ENCODE data around the gene PARVB.

Gene PARVB

GRCh38 chr22:44084044-44084772, 60.1 kb downstream of the PARVB start:
- no peak overlapping the region for H3K4me3 Mint-ChIP-seq
- peaks cover 34% of the 10 kb centered on the region for H3K4me1 Mint-ChIP-seq
- peaks cover 5% of the 10 kb centered on the region for H3K27me3 Mint-ChIP-seq (ENCODE audit: low read depth, poor library complexity)
- H3K36me3 Mint-ChIP-seq (ENCODE audit: low read depth): peaks cover 10% of the 10 kb centered on the region
- no peak overlapping the region for H3K27ac Mint-ChIP-seq
- TF ChIP-seq, protein P1, sequence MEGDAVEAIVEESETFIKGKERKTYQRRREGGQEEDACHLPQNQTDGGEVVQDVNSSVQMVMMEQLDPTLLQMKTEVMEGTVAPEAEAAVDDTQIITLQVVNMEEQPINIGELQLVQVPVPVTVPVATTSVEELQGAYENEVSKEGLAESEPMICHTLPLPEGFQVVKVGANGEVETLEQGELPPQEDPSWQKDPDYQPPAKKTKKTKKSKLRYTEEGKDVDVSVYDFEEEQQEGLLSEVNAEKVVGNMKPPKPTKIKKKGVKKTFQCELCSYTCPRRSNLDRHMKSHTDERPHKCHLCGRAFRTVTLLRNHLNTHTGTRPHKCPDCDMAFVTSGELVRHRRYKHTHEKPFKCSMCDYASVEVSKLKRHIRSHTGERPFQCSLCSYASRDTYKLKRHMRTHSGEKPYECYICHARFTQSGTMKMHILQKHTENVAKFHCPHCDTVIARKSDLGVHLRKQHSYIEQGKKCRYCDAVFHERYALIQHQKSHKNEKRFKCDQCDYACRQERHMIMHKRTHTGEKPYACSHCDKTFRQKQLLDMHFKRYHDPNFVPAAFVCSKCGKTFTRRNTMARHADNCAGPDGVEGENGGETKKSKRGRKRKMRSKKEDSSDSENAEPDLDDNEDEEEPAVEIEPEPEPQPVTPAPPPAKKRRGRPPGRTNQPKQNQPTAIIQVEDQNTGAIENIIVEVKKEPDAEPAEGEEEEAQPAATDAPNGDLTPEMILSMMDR (IDR thresholded peaks at IDR 0.05): no peak
- peaks cover 15% of the 10 kb centered on the region for H3K9me3 Mint-ChIP-seq
- no peak for DNase-seq

DNA sequence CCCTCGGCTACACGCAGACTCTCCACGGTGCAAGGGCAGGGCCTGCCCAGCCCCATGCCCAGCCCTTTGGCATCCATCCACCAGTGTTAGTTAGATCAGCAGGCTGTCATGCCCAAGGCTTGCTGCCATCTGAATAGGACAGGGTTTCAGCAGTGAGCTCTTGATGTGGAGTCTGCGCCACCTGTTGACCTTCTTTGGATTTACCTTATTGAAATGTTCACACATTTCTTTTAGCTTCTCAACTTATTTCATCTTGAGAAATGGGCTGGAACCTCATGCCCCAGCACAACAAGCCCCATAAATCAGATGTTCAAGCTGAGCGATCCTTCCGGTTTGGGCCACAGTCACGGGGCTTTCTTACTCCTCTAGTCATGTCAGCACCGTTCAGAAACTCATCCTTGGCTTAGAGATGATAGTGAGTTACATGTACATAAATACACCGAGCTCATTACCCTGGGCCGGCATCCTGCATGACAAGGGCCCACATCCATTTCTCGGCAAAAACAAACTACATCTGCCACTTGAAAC, 61.7 kb downstream of the PARVB start:
- Mint-ChIP-seq H3K27me3 (ENCODE audit: low read depth, poor library complexity) (peaks cover 8% of the 10 kb centered on the region), H3K4me1 (peaks cover 38% of the 10 kb centered on the region)

DNA sequence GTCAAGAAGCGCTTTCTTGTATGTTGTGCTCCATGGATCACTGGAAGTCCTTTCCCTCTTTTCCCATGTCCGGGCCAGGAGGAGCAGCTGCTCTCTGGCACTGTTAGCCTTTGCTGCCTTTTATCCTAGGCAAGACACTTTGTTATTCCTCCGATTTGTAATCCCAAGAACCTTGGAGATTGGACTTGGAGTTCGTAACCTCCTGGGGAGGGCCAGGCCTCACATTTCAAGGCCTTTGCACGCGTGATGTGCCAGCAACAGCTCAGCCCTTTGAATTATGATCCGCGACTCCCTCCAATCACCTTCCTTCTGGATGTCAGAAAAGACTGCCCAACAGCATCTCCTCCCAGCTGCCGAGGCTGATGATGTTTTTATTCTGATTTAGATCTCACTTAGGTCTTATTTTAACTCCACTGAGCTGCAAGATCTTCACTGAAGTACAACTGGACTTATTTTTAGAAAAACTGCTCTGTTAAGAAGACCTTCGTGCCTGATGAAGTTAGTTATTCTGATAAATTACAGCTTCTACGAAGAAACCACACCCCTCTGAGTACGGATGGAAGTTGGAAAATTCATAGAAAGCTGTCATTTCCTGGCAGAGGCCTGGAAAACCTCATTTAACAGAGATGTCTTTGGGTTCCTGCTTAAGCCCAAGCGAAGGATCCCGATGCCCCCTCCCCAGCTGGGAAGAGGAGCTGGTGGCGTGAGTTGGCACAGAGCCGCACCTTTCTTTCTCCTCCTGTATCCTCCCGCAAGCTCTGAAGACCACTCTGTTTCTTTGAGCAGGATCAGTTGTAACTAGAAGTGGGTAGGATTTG, 62.4 kb downstream of the PARVB start:
- Mint-ChIP-seq H3K27me3 (ENCODE audit: low read depth, poor library complexity) (peaks cover 10% of the 10 kb centered on the region), H3K36me3 (ENCODE audit: low read depth) (peaks cover 10% of the 10 kb centered on the region), H3K9me3 (peaks cover 15% of the 10 kb centered on the region), H3K4me3 (peak overlapping the region; percentile 39), H3K4me1 (peaks cover 45% of the 10 kb centered on the region), H3K27ac (peak overlapping the region; percentile 75)
- TF ChIP-seq, protein P1 (IDR thresholded peaks at IDR 0.05): no peak
- peak; percentile 41 for DNase-seq

More for the DNA sequence above, 61.7 kb downstream of the PARVB start:
- Mint-ChIP-seq H3K36me3 (ENCODE audit: low read depth) (peaks cover 10% of the 10 kb centered on the region), H3K9me3 (peaks cover 15% of the 10 kb centered on the region), H3K27ac (peak overlapping the region; percentile 75), H3K4me3 (peak overlapping the region; percentile 41)
- TF ChIP-seq, protein P1 (IDR thresholded peaks at IDR 0.05): peak; percentile 31
- peak; percentile 24 for DNase-seq

- Mint-ChIP-seq H3K27ac (no peak overlapping the region), H3K36me3 (ENCODE audit: low read depth) (peaks cover 10% of the 10 kb centered on the region), H3K4me1 (peaks cover 46% of the 10 kb centered on the region), H3K27me3 (ENCODE audit: low read depth, poor library complexity) (peaks cover 10% of the 10 kb centered on the region), H3K9me3 (peaks cover 15% of the 10 kb centered on the region), H3K4me3 (no peak overlapping the region)
- DNase-seq: no peak
- TF ChIP-seq, protein P1 (IDR thresholded peaks at IDR 0.05): no peak
These were observed 63.0 kb downstream of the PARVB start for GRCh38 chr22:44087089-44087430.

DNA sequence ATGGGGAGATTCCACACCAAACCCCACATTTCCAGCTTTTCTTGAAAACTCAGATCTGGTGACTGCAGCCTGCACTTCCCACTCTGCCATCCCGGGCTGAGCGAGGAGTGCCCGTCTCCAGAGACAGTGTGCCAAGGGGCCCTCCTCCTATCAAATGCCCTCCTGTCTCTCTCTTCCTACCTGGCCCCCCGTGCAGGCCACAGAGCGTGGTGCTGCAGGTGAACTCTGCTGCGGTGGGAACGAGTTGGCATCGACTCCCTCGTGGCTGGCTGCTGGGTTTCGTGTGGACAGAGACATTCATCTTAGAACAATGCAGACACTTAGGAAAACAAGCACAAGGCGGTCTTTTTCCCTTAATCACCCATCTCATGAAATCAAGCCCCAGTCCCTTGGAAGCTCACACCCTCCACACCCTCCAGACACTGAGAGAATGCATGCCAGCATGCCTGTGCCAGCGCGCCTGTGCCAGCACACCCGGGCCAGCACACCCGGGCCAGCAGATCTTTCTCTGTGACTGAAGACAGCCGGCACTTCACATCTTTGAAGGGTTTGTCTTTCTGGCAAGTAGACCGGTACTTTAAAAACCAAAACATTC, 65.0 kb downstream of the PARVB start:
- H3K9me3 Mint-ChIP-seq: peaks cover 13% of the 10 kb centered on the region
- H3K27ac Mint-ChIP-seq: no peak overlapping the region
- peaks cover 10% of the 10 kb centered on the region for H3K36me3 Mint-ChIP-seq (ENCODE audit: low read depth)
- peaks cover 46% of the 10 kb centered on the region for H3K4me1 Mint-ChIP-seq
- TF ChIP-seq, protein P1 (IDR thresholded peaks at IDR 0.05): no peak
- no peak for DNase-seq
- peaks cover 5% of the 10 kb centered on the region for H3K27me3 Mint-ChIP-seq (ENCODE audit: low read depth, poor library complexity)
- H3K4me3 Mint-ChIP-seq: no peak overlapping the region
